HepG2 (cell line): ENCODE measurements around the gene SECTM1. TPM values are rescaled to one million over a fixed set of nuclear protein-coding genes. Genes with fewer than 3 reads are reported as not detected.

Experiments
- AHR ChIP-seq: IDR thresholded peaks from 2 replicates; pipeline ENCODE4 v1.6.1; 2018; ENCODE audit warnings: missing genetic modification reagents, missing compliant biosample characterization
- ATF7-NPFF ChIP-seq: sonication (generic); formaldehyde crosslinking; IDR thresholded peaks from 2 replicates; pipeline ENCODE4 v1.8.1; 2023; ENCODE audit warnings: mild to moderate bottlenecking, low read depth, missing genetic modification reagents, moderate library complexity
- FOXO1 ChIP-seq: sonication (generic); formaldehyde crosslinking; IDR thresholded peaks from 2 replicates; pipeline ENCODE4 v1.4.0; 2020; ENCODE audit warnings: missing genetic modification reagents
- MTA3 ChIP-seq: sonication (generic); formaldehyde crosslinking; IDR thresholded peaks from 2 replicates; pipeline ENCODE4 v1.4.0; 2020; ENCODE audit warnings: missing genetic modification reagents
- PRPF4 ChIP-seq: fragments of 200-400 bp; formaldehyde crosslinking; IDR thresholded peaks from 2 replicates; pipeline ENCODE4 v1.6.1; 2016; ENCODE audit warnings: low read length, low read depth; ENCODE audit not compliant: poor library complexity, severe bottlenecking
- SP1 ChIP-seq, 2 experiments: fragments of 450-650 bp in 1 of 2; sonication (generic) in 1 of 2; formaldehyde crosslinking in 1 of 2; IDR thresholded peaks; 2 replicates each; pipeline versions ENCODE4 v1.4.0 to v1.6.1; 2016 to 2020; ENCODE audit warnings: missing genetic modification reagents in 1 of 2
- SP4 ChIP-seq: sonication (generic); formaldehyde crosslinking; IDR thresholded peaks from 2 replicates; pipeline ENCODE4 v1.8.1; 2023; ENCODE audit warnings: mild to moderate bottlenecking, missing genetic modification reagents
- ZNF225 ChIP-seq: sonication (generic); formaldehyde crosslinking; IDR thresholded peaks from 2 replicates; pipeline ENCODE4 v1.4.0; 2020; ENCODE audit warnings: mild to moderate bottlenecking, missing genetic modification reagents
- ZNF232 ChIP-seq: sonication (generic); formaldehyde crosslinking; IDR thresholded peaks from 2 replicates; pipeline ENCODE4 v1.4.0; 2020; ENCODE audit warnings: missing genetic modification reagents, borderline replicate concordance
- ZNF253 ChIP-seq: sonication (generic); formaldehyde crosslinking; IDR thresholded peaks from 2 replicates; pipeline ENCODE4 v1.8.0; 2022; ENCODE audit warnings: mild to moderate bottlenecking, missing genetic modification reagents, borderline replicate concordance
- ZNF263 ChIP-seq: sonication (generic); formaldehyde crosslinking; IDR thresholded peaks from 2 replicates; pipeline ENCODE4 v1.4.0; 2020; ENCODE audit warnings: missing genetic modification reagents
- ZNF3 ChIP-seq: IDR thresholded peaks from 2 replicates; pipeline ENCODE4 v1.7.0; 2017; ENCODE audit warnings: inconsistent platforms
- ZNF430 ChIP-seq: sonication (generic); formaldehyde crosslinking; IDR thresholded peaks from 2 replicates; pipeline ENCODE4 v1.9.0; 2021; ENCODE audit warnings: mild to moderate bottlenecking, missing genetic modification reagents
- ZNF546 ChIP-seq: sonication (generic); formaldehyde crosslinking; conservative IDR thresholded peaks from 2 replicates; pipeline ENCODE4 v1.8.1; 2023; ENCODE audit warnings: mild to moderate bottlenecking, missing genetic modification reagents
- ZNF619 ChIP-seq: sonication (generic); formaldehyde crosslinking; IDR thresholded peaks from 2 replicates; pipeline ENCODE4 v1.4.0; 2020; ENCODE audit warnings: mild to moderate bottlenecking, missing genetic modification reagents
- ZNF709 ChIP-seq: sonication (generic); formaldehyde crosslinking; IDR thresholded peaks from 2 replicates; pipeline ENCODE4 v1.5.0; 2020; ENCODE audit warnings: mild to moderate bottlenecking, missing genetic modification reagents
- ZNF879 ChIP-seq: sonication (generic); formaldehyde crosslinking; IDR thresholded peaks from 2 replicates; pipeline ENCODE4 v1.8.1; 2023; ENCODE audit warnings: missing genetic modification reagents
- ZSCAN21 ChIP-seq: sonication (generic); formaldehyde crosslinking; IDR thresholded peaks from 2 replicates; pipeline ENCODE4 v1.8.0; 2022; ENCODE audit warnings: mild to moderate bottlenecking, missing genetic modification reagents, moderate library complexity, borderline replicate concordance
- polyA plus RNA-seq, 8 experiments: library from polyadenylated mRNA; depleted of rRNA in 3 of 8; stranded (reverse) in 7 of 8; unstranded in 1 of 8; fragments of >200 nt; fragmentation: Illumina TruSeq in 4 of 8; extraction: Trizol in 4 of 8; gene quantifications; 2 replicates each; pipeline versions ENCODE4 v1.2.1 to v1.2.3, GENCODE V29; 2011 to 2016; ENCODE audit warnings: low read depth in 4 of 8, missing spikeins in 1 of 8, mixed read lengths in 1 of 8; ENCODE audit not compliant: insufficient read depth in 1 of 8
- total RNA-seq, 5 experiments: library from RNA; depleted of rRNA; stranded (reverse); fragments of >200 nt; fragmentation: Illumina TruSeq; extraction: Trizol; gene quantifications; 2 replicates each; pipeline ENCODE4 v1.2.3, GENCODE V29; 2016; ENCODE audit warnings: low read depth in 1 of 5
- TF ChIP-seq, protein P1 (sequence below): sonication (generic); formaldehyde crosslinking; IDR thresholded peaks from 2 replicates; pipeline ENCODE4 v1.5.0; 2020; ENCODE audit warnings: mild to moderate bottlenecking, missing genetic modification reagents, moderate library complexity
- TF ChIP-seq, protein P2 (sequence below): fragments of 450-650 bp; IDR thresholded peaks from 2 replicates; pipeline ENCODE4 v1.6.1; 2017; ENCODE audit warnings: mild to moderate bottlenecking
- TF ChIP-seq, protein P3 (sequence below): sonication (generic); formaldehyde crosslinking; IDR thresholded peaks from 2 replicates; pipeline ENCODE4 v1.4.0; 2020; ENCODE audit warnings: missing genetic modification reagents; ENCODE audit errors: not compliant biosample characterization

Gene SECTM1
- total and polyA plus RNA-seq, 2 of the 13 experiments (the other 11 are each of a cell fraction or from before 2014, with no cell fraction given) = 3.5 to 5.3 TPM

DNA sequence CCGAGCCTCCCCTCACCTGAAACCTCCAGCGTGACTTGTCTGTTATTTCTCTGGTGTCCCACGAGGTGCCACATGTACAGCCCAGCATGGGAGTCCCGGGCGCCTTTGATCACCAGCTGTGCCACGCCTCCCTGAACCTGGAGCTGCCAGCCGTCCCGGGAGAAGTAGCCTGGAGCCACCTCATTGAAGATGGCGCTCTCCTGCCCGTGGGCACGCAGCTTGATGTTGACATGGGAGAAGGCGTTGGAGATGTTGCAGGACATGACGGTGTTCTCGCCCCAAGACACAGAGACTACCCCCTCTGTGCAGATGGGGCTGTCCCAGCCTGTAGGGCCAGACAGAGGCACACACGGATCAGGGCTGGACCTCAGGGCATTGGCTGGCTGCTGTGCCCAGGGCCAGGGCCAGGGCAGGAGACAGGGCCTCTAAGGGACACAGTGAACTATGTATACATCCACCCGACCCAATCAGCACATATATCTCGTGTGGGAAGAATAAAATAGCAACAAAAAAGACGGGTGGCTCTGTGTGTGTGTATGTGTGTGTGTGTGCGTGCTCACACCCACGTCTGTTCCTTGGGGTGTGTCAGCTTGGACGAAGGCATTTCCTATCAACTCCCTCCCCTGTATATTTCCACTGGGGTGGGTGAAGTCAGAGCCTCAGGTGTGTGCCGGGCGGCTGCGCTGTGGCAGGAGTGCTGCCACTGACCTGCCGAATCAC, 8.8 kb downstream of the SECTM1 start (continued):
- TF ChIP-seq ZSCAN21 (CRISPR knock-in tag) (no peak), ZNF225 (CRISPR knock-in tag) (no peak; the same call in 1 of the 2 replicates), MTA3 (CRISPR knock-in tag) (no peak), ZNF253 (CRISPR knock-in tag) (peak; percentile 11; the same call in 1 of the 2 replicates), FOXO1 (CRISPR knock-in tag) (no peak), ZNF232 (no peak), ATF7-NPFF (no peak), ZNF263 (no peak), PRPF4 (no peak), ZNF546 (no peak), ZNF709 (CRISPR knock-in tag) (0 out of 2 replicates have a peak, but pooled peaks have one; percentile 3), ZNF619 (CRISPR knock-in tag) (no peak), SP4 (0 out of 2 replicates have a peak, but pooled peaks have one; percentile 11), ZNF879 (CRISPR knock-in tag) (no peak), ZNF3 (CRISPR knock-in tag) (no peak), ZNF430 (CRISPR knock-in tag) (no peak), AHR (no peak), SP1 (IDR thresholded peaks at IDR 0.05) (no peak), SP1 (CRISPR knock-in tag; IDR thresholded peaks at IDR 0.05) (0 out of 2 replicates have a peak, but pooled peaks have one; percentile 5)
- TF ChIP-seq, protein P1, sequence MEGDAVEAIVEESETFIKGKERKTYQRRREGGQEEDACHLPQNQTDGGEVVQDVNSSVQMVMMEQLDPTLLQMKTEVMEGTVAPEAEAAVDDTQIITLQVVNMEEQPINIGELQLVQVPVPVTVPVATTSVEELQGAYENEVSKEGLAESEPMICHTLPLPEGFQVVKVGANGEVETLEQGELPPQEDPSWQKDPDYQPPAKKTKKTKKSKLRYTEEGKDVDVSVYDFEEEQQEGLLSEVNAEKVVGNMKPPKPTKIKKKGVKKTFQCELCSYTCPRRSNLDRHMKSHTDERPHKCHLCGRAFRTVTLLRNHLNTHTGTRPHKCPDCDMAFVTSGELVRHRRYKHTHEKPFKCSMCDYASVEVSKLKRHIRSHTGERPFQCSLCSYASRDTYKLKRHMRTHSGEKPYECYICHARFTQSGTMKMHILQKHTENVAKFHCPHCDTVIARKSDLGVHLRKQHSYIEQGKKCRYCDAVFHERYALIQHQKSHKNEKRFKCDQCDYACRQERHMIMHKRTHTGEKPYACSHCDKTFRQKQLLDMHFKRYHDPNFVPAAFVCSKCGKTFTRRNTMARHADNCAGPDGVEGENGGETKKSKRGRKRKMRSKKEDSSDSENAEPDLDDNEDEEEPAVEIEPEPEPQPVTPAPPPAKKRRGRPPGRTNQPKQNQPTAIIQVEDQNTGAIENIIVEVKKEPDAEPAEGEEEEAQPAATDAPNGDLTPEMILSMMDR (CRISPR knock-in tag) = no peak
- TF ChIP-seq, protein P2, sequence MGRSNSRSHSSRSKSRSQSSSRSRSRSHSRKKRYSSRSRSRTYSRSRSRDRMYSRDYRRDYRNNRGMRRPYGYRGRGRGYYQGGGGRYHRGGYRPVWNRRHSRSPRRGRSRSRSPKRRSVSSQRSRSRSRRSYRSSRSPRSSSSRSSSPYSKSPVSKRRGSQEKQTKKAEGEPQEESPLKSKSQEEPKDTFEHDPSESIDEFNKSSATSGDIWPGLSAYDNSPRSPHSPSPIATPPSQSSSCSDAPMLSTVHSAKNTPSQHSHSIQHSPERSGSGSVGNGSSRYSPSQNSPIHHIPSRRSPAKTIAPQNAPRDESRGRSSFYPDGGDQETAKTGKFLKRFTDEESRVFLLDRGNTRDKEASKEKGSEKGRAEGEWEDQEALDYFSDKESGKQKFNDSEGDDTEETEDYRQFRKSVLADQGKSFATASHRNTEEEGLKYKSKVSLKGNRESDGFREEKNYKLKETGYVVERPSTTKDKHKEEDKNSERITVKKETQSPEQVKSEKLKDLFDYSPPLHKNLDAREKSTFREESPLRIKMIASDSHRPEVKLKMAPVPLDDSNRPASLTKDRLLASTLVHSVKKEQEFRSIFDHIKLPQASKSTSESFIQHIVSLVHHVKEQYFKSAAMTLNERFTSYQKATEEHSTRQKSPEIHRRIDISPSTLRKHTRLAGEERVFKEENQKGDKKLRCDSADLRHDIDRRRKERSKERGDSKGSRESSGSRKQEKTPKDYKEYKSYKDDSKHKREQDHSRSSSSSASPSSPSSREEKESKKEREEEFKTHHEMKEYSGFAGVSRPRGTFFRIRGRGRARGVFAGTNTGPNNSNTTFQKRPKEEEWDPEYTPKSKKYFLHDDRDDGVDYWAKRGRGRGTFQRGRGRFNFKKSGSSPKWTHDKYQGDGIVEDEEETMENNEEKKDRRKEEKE = no peak
- TF ChIP-seq, protein P3, sequence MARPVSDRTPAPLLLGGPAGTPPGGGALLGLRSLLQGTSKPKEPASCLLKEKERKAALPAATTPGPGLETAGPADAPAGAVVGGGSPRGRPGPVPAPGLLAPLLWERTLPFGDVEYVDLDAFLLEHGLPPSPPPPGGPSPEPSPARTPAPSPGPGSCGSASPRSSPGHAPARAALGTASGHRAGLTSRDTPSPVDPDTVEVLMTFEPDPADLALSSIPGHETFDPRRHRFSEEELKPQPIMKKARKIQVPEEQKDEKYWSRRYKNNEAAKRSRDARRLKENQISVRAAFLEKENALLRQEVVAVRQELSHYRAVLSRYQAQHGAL (CRISPR knock-in tag) = no peak
